Hematopoietic multipotent progenitor cell treated with erythropoietin and hydrocortisone succinate and interleukin-3 and kit ligand, for 15 days (in vitro differentiated cells): ENCODE results near the gene LRRFIP1.
"Not testable (repeated sequence)": the region's sequence is repeated elsewhere in the genome, so short reads cannot be mapped to it uniquely, and the experiment has no call there.

Experiments
- DNase-seq: peaks from one replicate; pipeline ENCODE4 v3.0.0-alpha.2; 2015; ENCODE audit warnings: low spot score

LRRFIP1 gene

GRCh38 chr2:237627441-237628246, at the start of gene LRRFIP1:
Gene LRRFIP1 (plus strand): TSS chr2:237627587. CDS start chr2:237627645, 58 bp downstream.
- DNase-seq: no peak

GRCh38 chr2:237577956-237578870, 49.2 kb upstream of the LRRFIP1 start:
- no peak for DNase-seq

GRCh38 chr2:237581326-237581725, 46.1 kb upstream of the LRRFIP1 start:
- DNase-seq: no peak

GRCh38 chr2:237581751-237582746, 45.3 kb upstream of the LRRFIP1 start:
- no peak for DNase-seq

- DNase-seq: no peak
Measured at GRCh38 chr2:237583385-237584295, 43.7 kb upstream of the LRRFIP1 start.

- DNase-seq: no peak
Measured at GRCh38 chr2:237585590-237586221, 41.7 kb upstream of the LRRFIP1 start.

- DNase-seq: no peak
Measured at GRCh38 chr2:237588044-237588696, 39.2 kb upstream of the LRRFIP1 start.

- DNase-seq: no peak
Measured at GRCh38 chr2:237590272-237591140, 36.9 kb upstream of the LRRFIP1 start, which contains the start of gene RAB17. Gene RAB17 (minus strand): TSS chr2:237590734. CDS start chr2:237586154, 4,580 bp downstream.

GRCh38 chr2:237591141-237591881, 36.1 kb upstream of the LRRFIP1 start:
- no peak for DNase-seq

- DNase-seq: no peak
Measured at GRCh38 chr2:237592425-237592980, 34.9 kb upstream of the LRRFIP1 start.

- DNase-seq: no peak
Measured at GRCh38 chr2:237593036-237593435, 34.4 kb upstream of the LRRFIP1 start.

- no peak for DNase-seq
Measured at GRCh38 chr2:237593596-237594320, 33.6 kb upstream of the LRRFIP1 start.

GRCh38 chr2:237594514-237594871, 32.9 kb upstream of the LRRFIP1 start:
- DNase-seq: no peak

GRCh38 chr2:237595829-237596519, 31.4 kb upstream of the LRRFIP1 start:
- not testable (repeated sequence) for DNase-seq

- DNase-seq: no peak
Measured at GRCh38 chr2:237596520-237597195, 30.7 kb upstream of the LRRFIP1 start.
